HepG2 (cell line): ENCODE data around the gene SMAD3. TPM values are rescaled to one million over a fixed set of nuclear protein-coding genes. Genes with fewer than 3 reads are reported as not detected.

Experiments
- ATAC-seq: fragments of 200-7000 bp; cut with Tn5 transposase; 3 replicates; pipeline ENCODE4 v1.9.1; 2020; ENCODE audit warnings: mild to moderate bottlenecking, moderate library complexity
- BruUV-seq: library from RNA; stranded (reverse); fragments of 400-500 nt; replicated peaks from 2 replicates; lab custom pipeline; 2021; lab: Mats Ljungman, UMichigan
- CTCF ChIA-PET: fragments of 300-600 bp; formaldehyde crosslinking; extraction: SDS; loops from one replicate; lab custom pipeline; 2021; ENCODE audit warnings: low total read pairs, inconsistent platforms, low intra/inter-chr PET ratio; lab: Yijun Ruan, JAX
- POLR2A ChIA-PET: fragments of 350-600 bp; sonication (Branson Sonifier 250); formaldehyde crosslinking; loops from one replicate; lab custom pipeline; 2020; ENCODE audit warnings: antibody characterized with exemption, inconsistent platforms; lab: Yijun Ruan, JAX
- DNase-seq: peaks from one replicate; pipeline ENCODE4 v3.0.0-alpha.2; 2015; ENCODE audit warnings: low spot score
- FAIRE-seq: peaks from 3 replicates; lab custom pipeline; 2011; peaks lifted over from hg19 to GRCh38; lab: Jason Lieb, UNC
- H2AFZ ChIP-seq: one replicate; pipeline ENCODE4 v1.6.1; 2011; ENCODE audit warnings: low read length, inconsistent platforms
- H3K27ac ChIP-seq: fragments of 300-600 bp; 3 replicates; pipeline ENCODE4 v1.8.0; 2011; ENCODE audit warnings: mixed run types, mild to moderate bottlenecking, mixed read lengths, low read length, inconsistent platforms; ENCODE audit not compliant: insufficient read depth; ENCODE audit errors: extremely low read length
- H3K27me3 ChIP-seq, 2 experiments: fragments of 200-600 bp in 1 of 2; 2 replicates in 1 of 2; 3 replicates in 1 of 2; pipeline versions ENCODE4 v1.6.0 to v1.8.0; 2011; ENCODE audit warnings: low read length in 2 of 2, mild to moderate bottlenecking in 2 of 2, moderate library complexity in 2 of 2, inconsistent platforms in 1 of 2; ENCODE audit not compliant: insufficient read depth in 2 of 2, control insufficient read depth in 1 of 2
- H3K36me3 ChIP-seq, 2 experiments: fragments of 200-600 bp in 1 of 2; replicated peaks in 1 of 2; 2 replicates in 1 of 2; 3 replicates in 1 of 2; pipeline versions ENCODE4 v1.5.1 to v1.8.0; 2011; ENCODE audit warnings: low read length in 2 of 2, inconsistent platforms in 1 of 2; ENCODE audit not compliant: insufficient read depth in 2 of 2, control insufficient read depth in 1 of 2
- H3K4me1 ChIP-seq: 2 replicates; pipeline ENCODE4 v1.5.1; 2012; ENCODE audit warnings: low read length, inconsistent platforms; ENCODE audit not compliant: insufficient read depth
- H3K4me2 ChIP-seq: 2 replicates; pipeline ENCODE4 v1.6.0; 2011; ENCODE audit warnings: low read depth, low read length, inconsistent platforms
- H3K4me3 ChIP-seq, 3 experiments: fragments of 200-600 bp in 1 of 3; sonication (generic), shearing (Covaris generic) in 1 of 3; replicated peaks in 1 of 3; 2 replicates each; pipeline ENCODE4 v1.5.1; 2011 to 2016; ENCODE audit warnings: low read length in 3 of 3, inconsistent platforms in 2 of 3, low read depth in 2 of 3, mild to moderate bottlenecking in 2 of 3, control low read depth in 1 of 3, mixed read lengths in 1 of 3; ENCODE audit not compliant: insufficient read depth in 1 of 3
- H3K79me2 ChIP-seq: one replicate; pipeline ENCODE4 v1.6.1; 2011; ENCODE audit warnings: low read length, inconsistent platforms; ENCODE audit not compliant: insufficient read depth
- H3K9ac ChIP-seq: 2 replicates; pipeline ENCODE4 v1.6.0; 2011; ENCODE audit warnings: mild to moderate bottlenecking, low read depth, low read length, inconsistent platforms; ENCODE audit not compliant: insufficient read depth
- H3K9me3 ChIP-seq: 2 replicates; pipeline ENCODE4 v1.5.1; 2012; ENCODE audit warnings: mild to moderate bottlenecking, low read length
- H4K20me1 ChIP-seq: 2 replicates; pipeline ENCODE4 v1.6.0; 2011; ENCODE audit warnings: inconsistent platforms, mild to moderate bottlenecking, low read length, moderate library complexity; ENCODE audit not compliant: insufficient read depth
- ARNT ChIP-seq: fragments of 450-650 bp; IDR thresholded peaks from 2 replicates; pipeline ENCODE4 v1.6.1; 2017
- CEBPB ChIP-seq: IDR thresholded peaks from 2 replicates; pipeline ENCODE4 v1.6.1; 2011; ENCODE audit warnings: low read depth, low read length, improper control_type of control experiment, borderline replicate concordance
- FOSL2 ChIP-seq: sonication (generic); formaldehyde crosslinking; IDR thresholded peaks from 2 replicates; pipeline ENCODE4 v1.4.0; 2020; ENCODE audit warnings: missing genetic modification reagents
- FOXK1 ChIP-seq: sonication (generic); formaldehyde crosslinking; IDR thresholded peaks from 2 replicates; pipeline ENCODE4 v1.4.0; 2020; ENCODE audit warnings: low read depth, missing genetic modification reagents, borderline replicate concordance
- HES4 ChIP-seq: sonication (generic); formaldehyde crosslinking; IDR thresholded peaks from 2 replicates; pipeline ENCODE4 v1.9.0; 2021; ENCODE audit warnings: mild to moderate bottlenecking, missing genetic modification reagents, borderline replicate concordance
- HNF4A ChIP-seq: sonication (generic); formaldehyde crosslinking; IDR thresholded peaks from 2 replicates; pipeline ENCODE4 v1.4.0; 2020; ENCODE audit warnings: missing genetic modification reagents
- HNF4G ChIP-seq, 2 experiments: sonication (generic) in 1 of 2; formaldehyde crosslinking in 1 of 2; IDR thresholded peaks; 2 replicates each; pipeline versions ENCODE4 v1.4.0 to v1.6.1; 2011 to 2020; ENCODE audit warnings: borderline replicate concordance in 2 of 2, low read depth in 2 of 2, mild to moderate bottlenecking in 2 of 2, low read length in 1 of 2, missing genetic modification reagents in 1 of 2, moderate library complexity in 1 of 2
- MED1 ChIP-seq: sonication (generic); formaldehyde crosslinking; IDR thresholded peaks from 2 replicates; pipeline ENCODE4 v1.4.0; 2020; ENCODE audit warnings: missing genetic modification reagents
- MTA1 ChIP-seq: sonication (generic); formaldehyde crosslinking; IDR thresholded peaks from 2 replicates; pipeline ENCODE4 v1.4.0; 2020; ENCODE audit warnings: missing genetic modification reagents, mild to moderate bottlenecking, borderline replicate concordance
- NFE2 ChIP-seq: sonication (generic); formaldehyde crosslinking; IDR thresholded peaks from 2 replicates; pipeline ENCODE4 v1.4.0; 2020; ENCODE audit warnings: missing genetic modification reagents
- SRSF4 ChIP-seq: fragments of 200-400 bp; formaldehyde crosslinking; IDR thresholded peaks from one replicate; pipeline ENCODE4 v1.6.1; 2018; ENCODE audit warnings: mild to moderate bottlenecking, low read depth, low read length, moderate library complexity; ENCODE audit not compliant: poor library complexity, severe bottlenecking
- TRIM24 ChIP-seq: sonication (generic); formaldehyde crosslinking; IDR thresholded peaks from 2 replicates; pipeline ENCODE4 v1.8.0; 2022; ENCODE audit warnings: mild to moderate bottlenecking, missing genetic modification reagents
- U2AF2 ChIP-seq: fragments of 200-400 bp; formaldehyde crosslinking; IDR thresholded peaks from 2 replicates; pipeline ENCODE4 v1.6.1; 2017; ENCODE audit warnings: low read depth, mild to moderate bottlenecking, low read length
- ZIK1 ChIP-seq: sonication (generic); formaldehyde crosslinking; IDR thresholded peaks from 2 replicates; pipeline ENCODE4 v1.5.0; 2020; ENCODE audit warnings: mild to moderate bottlenecking, low read depth, missing genetic modification reagents, borderline replicate concordance
- ZNF337 ChIP-seq: sonication (generic); formaldehyde crosslinking; IDR thresholded peaks from 2 replicates; pipeline ENCODE4 v1.5.1; 2020; ENCODE audit warnings: missing genetic modification reagents, low read depth, mild to moderate bottlenecking, borderline replicate concordance
- ZNF431 ChIP-seq: sonication (generic); formaldehyde crosslinking; IDR thresholded peaks from 2 replicates; pipeline ENCODE4 v1.9.0; 2022; ENCODE audit warnings: missing genetic modification reagents, low read depth, mild to moderate bottlenecking, borderline replicate concordance
- ZNF572 ChIP-seq: sonication (generic); formaldehyde crosslinking; IDR thresholded peaks from 2 replicates; pipeline ENCODE4 v1.5.1; 2020; ENCODE audit warnings: mild to moderate bottlenecking, missing genetic modification reagents
- WGBS: methylation state at CpG from one replicate; pipeline ENCODE4 v1.1.6; 2017; ENCODE audit warnings: low lambda C conversion rate; 5-methylcytosine and 5-hydroxymethylcytosine counted together
- in situ Hi-C: cut with HindIII; loops from 2 replicates; pipeline ENCODE4 v1.10.0; 2017; ENCODE audit warnings: low pct_unique_long_range_greater_than_20kb; ENCODE audit not compliant: extremely low pct_ligation_motif_present
- intact Hi-C: fragments of 100-400 bp; cut with micrococcal nuclease; formaldehyde crosslinking; loops from one replicate; pipeline ENCODE4 v1.10.0; 2022; ENCODE audit not compliant: unreplicated experiment
- polyA plus RNA-seq, 8 experiments: library from polyadenylated mRNA; depleted of rRNA in 3 of 8; stranded (reverse) in 7 of 8; unstranded in 1 of 8; fragments of >200 nt; fragmentation: Illumina TruSeq in 4 of 8; extraction: Trizol in 4 of 8; gene quantifications; 2 replicates each; pipeline versions ENCODE4 v1.2.1 to v1.2.3, GENCODE V29; 2011 to 2016; ENCODE audit warnings: low read depth in 4 of 8, missing spikeins in 1 of 8, mixed read lengths in 1 of 8; ENCODE audit not compliant: insufficient read depth in 1 of 8
- total RNA-seq, 5 experiments: library from RNA; depleted of rRNA; stranded (reverse); fragments of >200 nt; fragmentation: Illumina TruSeq; extraction: Trizol; gene quantifications; 2 replicates each; pipeline ENCODE4 v1.2.3, GENCODE V29; 2016; ENCODE audit warnings: low read depth in 1 of 5
- TF ChIP-seq, protein P1 (sequence below): sonication (generic); formaldehyde crosslinking; IDR thresholded peaks from 2 replicates; pipeline ENCODE4 v1.5.1; 2020; ENCODE audit warnings: mild to moderate bottlenecking, missing genetic modification reagents, moderate library complexity

The SMAD3 gene
- total and polyA plus RNA-seq, 2 of the 13 experiments (the other 11 are each of a cell fraction or from before 2014, with no cell fraction given) = 8.6 to 56.3 TPM

DNA sequence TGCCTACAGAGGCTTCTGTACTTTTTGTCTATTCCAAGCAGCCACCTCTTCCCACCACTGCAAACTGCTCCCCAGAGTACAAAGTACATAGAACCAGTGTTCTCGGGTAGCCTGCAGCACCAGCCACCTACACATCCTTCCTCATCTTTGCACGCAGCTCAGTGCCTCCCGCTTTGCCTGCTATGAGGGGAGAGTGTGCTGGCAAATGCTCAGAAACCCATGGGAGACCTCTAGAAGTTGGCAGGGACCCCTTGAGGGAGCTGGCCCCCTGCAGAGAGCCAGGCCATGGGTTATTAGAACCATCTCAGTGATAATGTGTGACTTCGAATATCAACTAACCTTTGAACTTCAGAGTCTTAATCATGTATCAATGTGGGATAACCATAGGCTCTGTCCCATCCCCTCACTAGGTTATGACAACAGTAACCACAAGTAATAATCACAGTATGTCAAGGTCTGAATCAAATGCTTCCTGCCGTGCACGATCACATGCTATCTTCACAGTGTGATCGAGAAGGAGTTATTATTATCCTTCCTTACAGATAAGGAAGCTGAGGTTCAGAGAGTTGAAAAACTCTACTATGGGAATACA is 22.8 kb upstream of the SMAD3 start (continued):
- TF ChIP-seq, protein P1, sequence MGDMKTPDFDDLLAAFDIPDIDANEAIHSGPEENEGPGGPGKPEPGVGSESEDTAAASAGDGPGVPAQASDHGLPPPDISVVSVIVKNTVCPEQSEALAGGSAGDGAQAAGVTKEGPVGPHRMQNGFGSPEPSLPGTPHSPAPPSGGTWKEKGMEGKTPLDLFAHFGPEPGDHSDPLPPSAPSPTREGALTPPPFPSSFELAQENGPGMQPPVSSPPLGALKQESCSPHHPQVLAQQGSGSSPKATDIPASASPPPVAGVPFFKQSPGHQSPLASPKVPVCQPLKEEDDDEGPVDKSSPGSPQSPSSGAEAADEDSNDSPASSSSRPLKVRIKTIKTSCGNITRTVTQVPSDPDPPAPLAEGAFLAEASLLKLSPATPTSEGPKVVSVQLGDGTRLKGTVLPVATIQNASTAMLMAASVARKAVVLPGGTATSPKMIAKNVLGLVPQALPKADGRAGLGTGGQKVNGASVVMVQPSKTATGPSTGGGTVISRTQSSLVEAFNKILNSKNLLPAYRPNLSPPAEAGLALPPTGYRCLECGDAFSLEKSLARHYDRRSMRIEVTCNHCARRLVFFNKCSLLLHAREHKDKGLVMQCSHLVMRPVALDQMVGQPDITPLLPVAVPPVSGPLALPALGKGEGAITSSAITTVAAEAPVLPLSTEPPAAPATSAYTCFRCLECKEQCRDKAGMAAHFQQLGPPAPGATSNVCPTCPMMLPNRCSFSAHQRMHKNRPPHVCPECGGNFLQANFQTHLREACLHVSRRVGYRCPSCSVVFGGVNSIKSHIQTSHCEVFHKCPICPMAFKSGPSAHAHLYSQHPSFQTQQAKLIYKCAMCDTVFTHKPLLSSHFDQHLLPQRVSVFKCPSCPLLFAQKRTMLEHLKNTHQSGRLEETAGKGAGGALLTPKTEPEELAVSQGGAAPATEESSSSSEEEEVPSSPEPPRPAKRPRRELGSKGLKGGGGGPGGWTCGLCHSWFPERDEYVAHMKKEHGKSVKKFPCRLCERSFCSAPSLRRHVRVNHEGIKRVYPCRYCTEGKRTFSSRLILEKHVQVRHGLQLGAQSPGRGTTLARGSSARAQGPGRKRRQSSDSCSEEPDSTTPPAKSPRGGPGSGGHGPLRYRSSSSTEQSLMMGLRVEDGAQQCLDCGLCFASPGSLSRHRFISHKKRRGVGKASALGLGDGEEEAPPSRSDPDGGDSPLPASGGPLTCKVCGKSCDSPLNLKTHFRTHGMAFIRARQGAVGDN = peak; percentile 57
- TF ChIP-seq FOXK1 (CRISPR knock-in tag) (no peak), ZNF572 (CRISPR knock-in tag) (0 out of 2 replicates have a peak, but pooled peaks have one; percentile 25), ZNF337 (CRISPR knock-in tag) (no peak), FOSL2 (CRISPR knock-in tag) (no peak)

DNA sequence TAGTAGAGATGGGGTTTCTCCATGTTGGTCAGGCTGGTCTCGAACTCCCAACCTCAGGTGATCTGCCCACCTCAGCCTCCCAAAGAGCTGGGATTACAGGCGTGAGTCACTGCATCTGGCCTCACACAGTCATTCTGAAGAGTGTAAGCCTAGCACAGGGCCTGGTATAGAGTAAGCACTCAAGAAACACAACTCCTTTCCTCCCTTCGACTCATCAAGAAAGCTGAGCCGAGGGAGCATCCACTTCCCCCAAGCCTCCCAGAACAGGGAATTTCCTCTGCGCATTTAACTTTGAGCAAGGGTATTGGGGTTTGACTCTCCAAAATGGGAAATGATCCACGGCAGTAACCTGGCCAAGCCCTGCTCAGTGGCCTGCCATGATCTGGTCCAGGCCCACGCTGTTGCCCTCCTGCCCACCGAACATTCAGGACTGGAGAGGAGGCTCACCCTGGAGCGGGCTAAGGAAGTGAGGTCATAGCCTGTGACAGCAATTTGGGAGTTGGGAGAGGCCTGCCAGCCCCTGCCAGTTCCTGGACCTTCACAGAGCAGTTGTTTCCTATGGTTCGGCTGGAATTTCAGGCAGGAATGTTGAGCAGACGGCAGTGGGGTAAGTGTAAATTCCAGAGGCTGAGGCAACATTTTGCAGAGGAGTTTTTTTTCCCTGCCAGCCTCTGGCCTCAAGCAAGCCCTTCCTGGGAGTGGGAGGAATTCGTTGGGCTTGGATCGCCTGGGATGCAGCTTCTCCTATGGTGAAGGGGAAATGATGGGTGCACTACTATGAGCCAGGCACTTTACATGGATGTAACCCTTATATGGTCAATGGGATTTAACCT is 21.2 kb upstream of the SMAD3 start:
- DNase-seq (peak; percentile 84), ATAC-seq (peak; percentile 40), FAIRE-seq (peak; percentile 88)
- Histone ChIP-seq H3K4me3 (no peak overlapping the region), H2AFZ (no peak overlapping the region), H4K20me1 (no peaks in the 10 kb centered on the region; the same call in 1 of the 2 replicates), H3K4me2 (peak overlapping the region; percentile 21), H3K36me3 (peaks cover 0 to 10% of the 10 kb centered on the region in 2 experiments; a peak in 2 of 5 replicates), H3K9me3 (no peaks in the 10 kb centered on the region), H3K27ac (peak overlapping the region; percentile 48), H3K9ac (peak overlapping the region; percentile 1; the same call in 1 of the 2 replicates), H3K79me2 (no peaks in the 10 kb centered on the region), H3K4me1 (no peaks in the 10 kb centered on the region; the same call in none of the 2 replicates), H3K27me3 (no peaks in the 10 kb centered on the region)
- BruUV-seq = no TSS peak
- 70% methylated on average over 10 of the region's 13 CpGs for WGBS
- in situ Hi-C loops = no loop called here
- ChIA-PET CTCF (no interaction called here), POLR2A (interaction anchor here (1.1 to 12.1 kb wide), 3 partner anchors 14 to 20 kb away, joined by 3 to 248 read pairs (median 12); partner anchors contain the start of gene SMAD3)
- intact Hi-C loops = no loop called here
- no peak for TF ChIP-seq TRIM24
- TF ChIP-seq ZIK1 (CRISPR knock-in tag) = no peak
- peak; percentile 73; the same call in 1 of the 2 replicates for TF ChIP-seq CEBPB
- TF ChIP-seq HNF4G (IDR thresholded peaks at IDR 0.05; ENCODE audit: borderline replicate concordance, low read depth, low read length) = no peak
- no peak for TF ChIP-seq HNF4G (CRISPR knock-in tag; IDR thresholded peaks at IDR 0.05; ENCODE audit: borderline replicate concordance, low read depth)
- no peak for TF ChIP-seq SRSF4
- peak; percentile 28; the same call in 1 of the 2 replicates for TF ChIP-seq HNF4A (CRISPR knock-in tag)
- TF ChIP-seq U2AF2 = no peak
- TF ChIP-seq NFE2 (CRISPR knock-in tag) = no peak
- peak; percentile 15; the same call in 1 of the 2 replicates for TF ChIP-seq MED1 (CRISPR knock-in tag)
- no peak for TF ChIP-seq ARNT
- no peak for TF ChIP-seq HES4 (CRISPR knock-in tag)
- no peak for TF ChIP-seq ZNF431 (CRISPR knock-in tag)
- TF ChIP-seq MTA1 (CRISPR knock-in tag) = no peak; the same call in 1 of the 2 replicates
